HCT116 (cell line): ENCODE data around the gene SMARCA2.

Experiments
- CTCF ChIP-seq, 3 experiments: fragments of 200-600 bp in 1 of 3; sonication (generic) in 1 of 3; IDR thresholded peaks in 2 of 3; conservative IDR thresholded peaks in 1 of 3; 2 replicates each; pipeline ENCODE4 v1.5.1; 2012 to 2017; ENCODE audit warnings: low read depth in 2 of 3, low read length in 2 of 3, antibody characterized with exemption in 1 of 3, borderline replicate concordance in 1 of 3, control low read depth in 1 of 3, mild to moderate bottlenecking in 1 of 3, mixed read lengths in 1 of 3, mixed run types in 1 of 3, moderate library complexity in 1 of 3; ENCODE audit not compliant: insufficient read depth in 1 of 3
- EZH2 ChIP-seq: fragments of 200-600 bp; sonication (generic); IDR thresholded peaks from 2 replicates; pipeline ENCODE4 v1.6.1; 2017; ENCODE audit warnings: antibody characterized with exemption, mixed run types
- ZFX ChIP-seq: fragments of 450-650 bp; IDR thresholded peaks from 2 replicates; pipeline ENCODE4 v1.6.1; 2017
- ZNF274 ChIP-seq: fragments of 200-500 bp; sonication (Bioruptor generic); IDR thresholded peaks from 2 replicates; pipeline ENCODE4 v1.6.1; 2014; ENCODE audit warnings: mild to moderate bottlenecking, low read depth, low read length, inconsistent platforms

GRCh38 chr9:2015581-2016407 is 647 bp downstream of the SMARCA2 start:
- TF ChIP-seq CTCF (IDR thresholded peaks at IDR 0.05 in 2 of 3, conservative IDR thresholded peaks at IDR 0.05 in 1 of 3; ENCODE audit: borderline replicate concordance in 1 of 3, insufficient read depth in 1 of 3, low read depth in 2 of 3, low read length in 2 of 3) (no peak), EZH2 (no peak), ZFX (no peak), ZNF274 (no peak)
